ENCODE measurements around the gene LEMD2.

The LEMD2 gene

DNA sequence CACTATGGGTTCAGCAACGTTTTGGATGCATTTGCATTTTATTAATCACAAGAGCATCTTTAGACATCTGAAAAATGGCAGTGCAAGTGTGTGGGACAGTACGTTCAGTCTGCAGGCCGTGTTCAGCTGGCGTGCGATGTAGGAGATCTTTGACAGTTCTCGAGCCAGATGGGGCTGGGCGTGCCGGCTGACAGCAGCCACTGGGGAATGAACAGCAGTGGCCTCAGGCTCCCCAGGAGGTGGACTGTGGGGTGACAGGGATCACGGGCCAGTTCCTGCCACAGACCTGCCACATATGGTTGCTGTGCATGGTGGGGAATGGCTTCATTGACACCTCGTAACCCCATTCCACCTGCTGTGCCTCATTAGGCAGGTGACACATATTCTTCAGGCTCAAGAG lies 31.3 kb upstream of the LEMD2 start:
- no peak for DNase-seq (ENCODE audit: low read depth in 2 of 2, low spot score in 1 of 2)

DNA sequence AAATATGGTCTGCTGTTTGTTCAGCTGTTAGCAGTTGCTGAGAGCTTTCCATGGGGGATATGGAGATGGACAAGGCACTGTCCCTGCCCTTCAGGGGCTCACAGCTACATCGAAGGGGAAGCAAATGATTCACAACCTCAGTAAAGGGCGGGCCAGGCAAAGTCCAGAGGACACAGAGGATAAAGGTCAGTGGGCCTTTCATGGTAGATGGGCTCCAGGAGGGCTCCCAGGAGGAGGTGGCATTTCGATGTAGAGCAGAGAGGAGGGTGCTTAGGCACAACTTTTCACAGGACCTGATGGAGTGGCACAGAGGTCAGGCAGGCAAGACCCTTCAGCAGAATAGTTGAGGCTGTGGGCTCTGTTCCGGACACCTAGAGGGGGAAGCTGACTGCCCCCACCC lies 30.1 kb upstream of the LEMD2 start:
- DNase-seq (ENCODE audit: low read depth in 2 of 2, low spot score in 1 of 2): no peak

DNA sequence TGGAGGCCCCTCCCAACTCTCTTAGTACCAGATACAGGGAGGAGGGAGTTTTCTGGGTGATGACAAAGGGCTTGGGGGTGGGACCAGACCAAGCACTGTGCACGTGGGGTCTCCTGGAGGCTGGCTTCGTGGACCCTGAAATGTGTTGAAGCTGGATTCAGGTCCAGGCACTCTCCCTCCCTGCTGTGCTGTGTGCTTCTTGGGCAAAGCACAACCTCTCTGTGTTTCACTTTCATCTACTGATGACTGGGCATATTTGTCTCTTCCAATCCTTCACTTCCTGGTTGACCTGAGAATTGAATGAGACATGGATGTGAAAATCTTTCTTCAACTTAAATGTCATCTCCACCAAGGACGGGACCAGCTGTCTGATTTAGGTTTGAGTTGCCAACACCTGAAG lies 29.4 kb upstream of the LEMD2 start:
- no peak for DNase-seq (ENCODE audit: low read depth in 2 of 2, low spot score in 1 of 2)

DNA sequence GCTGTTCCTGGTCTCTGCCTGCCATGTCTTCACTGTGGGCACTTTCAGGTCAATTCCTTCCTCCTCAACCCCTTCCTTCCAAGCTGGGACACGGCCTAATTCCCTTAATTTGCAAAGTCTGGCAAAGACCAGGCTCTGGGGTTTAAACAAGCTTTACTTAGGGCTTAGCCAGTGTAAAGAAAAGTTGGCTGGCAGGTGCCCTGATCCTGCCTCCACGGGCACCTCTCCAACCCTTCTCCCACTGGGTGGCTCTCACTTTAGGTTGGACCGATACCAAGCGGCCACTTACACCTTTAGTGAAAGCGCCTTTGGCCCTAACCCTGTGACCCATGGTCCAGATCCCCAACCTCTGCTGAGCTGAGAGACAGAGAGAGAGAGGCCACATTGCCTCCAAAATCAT lies 28.6 kb upstream of the LEMD2 start:
- no peak for DNase-seq (ENCODE audit: low read depth in 2 of 2, low spot score in 1 of 2)

DNA sequence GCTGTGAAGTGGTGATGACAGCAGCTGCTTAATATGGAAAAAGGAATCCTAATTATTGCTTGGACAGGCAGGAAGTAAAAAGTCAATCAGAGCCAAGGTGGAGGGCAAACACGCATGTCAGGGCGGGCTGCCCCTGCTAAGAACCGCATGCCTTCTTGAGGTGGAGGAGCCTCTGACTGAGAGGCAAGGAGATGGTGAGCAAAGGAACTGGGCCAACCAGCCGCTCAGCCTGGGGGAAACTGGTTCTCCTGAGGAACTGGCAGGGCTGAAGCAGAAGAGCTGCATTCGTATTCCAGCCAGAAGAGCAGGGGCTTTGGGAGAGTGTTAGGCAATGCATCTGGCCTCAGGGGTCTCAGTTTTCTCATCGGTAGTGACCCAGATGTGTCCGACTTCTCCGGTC lies 28.0 kb upstream of the LEMD2 start:
- DNase-seq (ENCODE audit: low read depth in 2 of 2, low spot score in 1 of 2): no peak

DNA sequence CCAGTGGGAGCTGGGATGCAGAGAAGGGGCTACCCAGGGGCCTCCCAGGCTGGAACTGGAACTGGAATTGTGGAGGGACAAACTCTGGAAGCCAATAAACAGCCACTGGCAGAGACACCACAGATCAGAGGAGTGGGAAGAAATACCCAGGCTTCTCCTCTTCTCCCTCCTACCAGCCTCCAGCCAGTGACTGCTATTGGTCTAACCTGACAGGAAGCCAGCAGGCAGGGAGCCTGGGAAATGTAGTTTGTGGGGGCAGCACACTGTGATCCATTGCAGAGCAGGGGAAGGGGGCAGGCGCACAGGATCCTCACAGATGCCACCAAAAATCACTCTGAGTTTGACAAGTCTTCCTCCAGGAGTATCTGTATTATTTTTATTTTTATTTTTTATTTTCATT lies 26.9 kb upstream of the LEMD2 start:
- DNase-seq (ENCODE audit: low read depth in 2 of 2, low spot score in 1 of 2): no peak

DNA sequence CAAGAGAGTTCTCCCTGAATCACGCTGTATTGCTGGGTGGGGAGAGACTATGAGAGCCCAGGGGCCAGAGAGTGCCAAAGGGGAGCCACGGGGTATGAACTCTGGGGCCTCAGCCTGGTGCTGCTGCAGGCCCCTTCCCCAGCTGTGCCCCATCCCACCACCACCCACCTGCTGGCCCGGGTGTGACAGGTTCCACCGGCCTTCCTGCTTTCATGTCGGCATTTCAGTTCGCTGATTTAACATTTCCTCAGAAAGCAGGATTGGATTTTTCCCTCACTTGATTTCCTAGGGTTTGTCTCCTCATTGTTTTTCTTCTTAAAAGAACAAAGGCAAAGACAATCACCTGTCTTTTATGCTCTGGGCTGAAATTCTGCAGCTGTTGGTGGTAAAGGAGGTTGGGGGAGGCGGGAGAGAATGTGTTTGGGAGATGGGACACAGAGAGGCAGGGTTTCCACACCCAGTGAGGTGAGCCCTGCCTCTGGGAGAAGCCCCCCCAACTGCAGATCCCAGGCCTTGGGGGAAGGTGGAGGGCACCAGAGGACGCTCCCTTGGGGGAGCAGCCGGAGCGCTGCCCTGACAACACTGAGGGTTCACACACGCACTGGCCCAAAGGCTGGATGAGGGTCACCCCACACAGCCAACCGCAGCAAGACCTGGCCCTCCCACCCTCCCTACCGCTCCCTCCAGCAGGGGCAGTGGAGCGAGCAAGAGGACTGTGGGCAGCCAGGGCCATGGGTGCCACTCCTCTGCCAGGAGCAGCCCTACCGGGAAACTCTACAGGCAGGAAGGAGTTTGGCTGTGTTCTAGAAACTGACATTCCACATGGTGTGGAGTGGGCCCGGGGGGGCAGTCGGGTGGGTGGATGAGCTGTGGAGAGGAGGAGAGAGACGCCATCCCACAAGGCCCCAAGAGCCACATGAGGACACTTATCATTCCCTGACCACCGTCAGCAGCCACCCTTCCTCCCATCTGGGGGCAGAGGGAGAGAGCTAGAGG lies 25.4 kb upstream of the LEMD2 start:
- DNase-seq (ENCODE audit: low read depth in 2 of 2, low spot score in 1 of 2): no peak

DNA sequence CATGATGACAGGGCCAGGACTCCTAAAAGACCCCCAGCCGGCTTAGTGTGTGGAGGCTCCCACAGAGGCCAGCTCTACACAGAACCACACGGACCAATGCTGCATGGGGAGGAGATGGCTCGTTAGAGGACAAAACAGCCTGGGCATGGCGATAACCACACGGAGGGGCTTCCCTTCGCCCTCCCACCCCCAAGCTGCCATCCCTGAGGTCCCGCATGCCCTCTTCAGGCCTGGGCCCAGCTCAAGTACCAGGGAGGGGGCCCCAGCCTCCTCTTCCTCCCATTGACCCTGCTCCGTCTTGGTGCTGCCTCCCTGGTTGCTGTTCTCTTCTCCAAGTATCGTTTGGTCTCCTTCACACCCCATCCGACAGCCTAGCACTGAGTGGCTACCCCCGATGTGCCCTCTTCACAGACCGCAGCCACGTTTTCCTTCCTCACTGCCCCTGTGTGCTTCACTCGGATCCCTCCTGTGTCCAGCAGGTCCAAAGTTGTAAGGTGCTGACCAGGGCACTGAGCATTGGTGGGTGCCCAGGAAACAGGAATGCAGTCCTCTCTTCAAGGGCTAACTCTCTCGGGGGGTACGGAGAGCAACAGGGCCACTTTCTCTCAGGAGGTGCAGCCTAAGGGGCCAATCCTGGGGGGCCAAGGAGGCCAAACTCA lies 24.4 kb upstream of the LEMD2 start:
- no peak for DNase-seq (ENCODE audit: low read depth in 2 of 2, low spot score in 1 of 2)

DNA sequence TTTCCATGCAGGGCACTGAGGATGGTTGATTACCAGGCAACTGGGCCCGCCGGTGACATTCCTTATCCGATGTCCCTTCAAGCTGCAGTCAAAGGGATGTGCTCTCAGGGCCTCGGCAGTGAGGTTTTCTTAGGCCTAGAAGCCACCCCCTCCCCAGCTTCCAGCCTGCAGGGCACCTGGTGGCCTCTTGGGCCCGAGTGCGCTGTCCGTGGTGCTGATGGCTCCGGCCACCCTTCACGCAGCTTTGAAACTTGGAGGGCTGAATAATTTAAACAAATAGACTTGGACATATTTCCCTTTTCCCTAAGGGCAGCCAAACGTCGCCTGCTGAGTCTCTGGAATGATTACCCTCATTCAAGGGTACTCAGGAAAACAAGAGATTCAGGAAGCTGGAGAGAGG lies 23.7 kb upstream of the LEMD2 start:
- DNase-seq (ENCODE audit: low read depth in 2 of 2, low spot score in 1 of 2): no peak

DNA sequence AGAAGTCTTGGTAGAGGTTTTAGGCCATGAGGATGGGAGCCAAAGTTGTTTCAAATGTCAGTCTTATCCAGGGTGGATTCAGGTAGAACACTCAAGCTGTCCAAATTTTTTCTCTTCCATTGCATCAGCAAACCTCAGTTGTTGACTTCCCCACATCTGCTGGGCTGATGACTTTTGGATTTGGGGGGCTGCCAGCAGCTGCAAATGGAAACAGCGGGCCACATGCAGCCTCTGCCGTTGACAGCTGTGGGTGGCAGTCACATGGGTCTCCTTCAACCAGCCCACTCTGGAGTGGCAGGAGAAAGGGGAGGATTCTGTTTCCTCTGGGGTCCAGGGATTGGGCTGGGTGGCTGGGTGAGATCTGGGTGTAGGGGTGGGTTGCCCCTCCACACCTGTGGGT lies 20.7 kb upstream of the LEMD2 start:
- DNase-seq (ENCODE audit: low read depth in 2 of 2, low spot score in 1 of 2): no peak

DNA sequence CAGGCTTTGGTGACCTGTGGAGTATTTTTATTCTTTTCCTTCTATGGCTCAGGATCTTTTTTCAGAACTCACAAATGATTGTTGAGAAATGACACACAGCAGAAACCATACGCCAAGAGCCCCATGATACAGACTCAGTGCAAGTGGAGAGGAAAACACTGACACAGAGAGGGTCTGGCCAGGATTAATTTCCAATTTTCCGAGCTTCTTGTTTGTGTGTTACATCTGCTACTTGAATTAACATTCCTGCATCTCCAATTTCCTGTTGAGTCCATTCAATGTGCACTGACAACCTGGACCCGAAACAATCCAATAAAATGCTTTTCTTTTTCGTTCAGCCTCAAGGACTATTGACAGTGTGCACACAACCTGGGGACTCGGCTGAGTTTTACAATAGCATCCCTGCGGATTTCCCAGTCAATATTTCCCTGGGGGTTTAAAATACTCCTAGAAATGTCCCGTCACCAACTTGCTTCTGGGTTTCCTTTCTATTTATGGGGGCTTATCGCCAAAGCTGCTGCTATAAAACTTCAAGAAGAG lies 19.8 kb upstream of the LEMD2 start:
- no peak for DNase-seq (ENCODE audit: low read depth in 2 of 2, low spot score in 1 of 2)

DNA sequence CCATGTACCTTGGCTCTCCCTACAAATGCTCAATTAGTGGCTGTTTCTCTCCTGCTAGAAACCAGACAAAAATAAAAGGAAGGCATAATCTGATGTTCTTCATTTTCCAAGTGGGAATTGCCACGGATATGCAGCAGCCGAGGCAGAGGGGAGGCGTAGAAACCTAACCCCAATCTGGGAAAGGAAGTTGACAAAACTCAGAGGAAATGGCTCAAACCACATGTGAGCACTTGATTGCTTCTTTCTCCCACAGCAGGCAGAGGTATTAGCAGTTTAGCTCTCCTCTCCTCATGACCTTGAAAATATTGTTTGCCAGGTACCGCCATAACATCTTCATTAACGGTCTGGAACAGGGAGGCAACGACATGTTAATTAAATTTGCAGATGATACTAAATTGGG lies 18.7 kb upstream of the LEMD2 start:
- no peak for DNase-seq (ENCODE audit: low read depth in 2 of 2, low spot score in 1 of 2)

DNA sequence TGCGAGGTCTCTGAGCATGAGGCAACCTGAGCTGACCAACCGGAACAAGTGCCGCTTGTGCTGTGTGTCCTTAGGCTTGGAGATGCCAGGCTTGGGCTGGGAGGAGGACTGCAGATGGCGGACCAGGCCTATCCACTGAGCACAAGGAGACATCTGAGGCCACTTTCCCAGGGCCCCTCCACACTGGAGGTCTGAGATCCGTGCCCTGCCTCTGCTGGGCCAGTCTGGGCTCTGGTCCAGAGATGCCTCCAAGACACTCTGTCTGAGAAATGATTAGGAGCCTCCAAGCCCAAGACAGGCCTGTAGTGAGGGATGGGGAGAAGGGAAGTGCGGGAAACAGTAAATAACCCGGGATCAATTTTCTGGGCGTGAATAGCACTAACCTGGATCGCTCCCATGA lies 17.9 kb upstream of the LEMD2 start:
- no peak for DNase-seq (ENCODE audit: low read depth in 2 of 2, low spot score in 1 of 2)

DNA sequence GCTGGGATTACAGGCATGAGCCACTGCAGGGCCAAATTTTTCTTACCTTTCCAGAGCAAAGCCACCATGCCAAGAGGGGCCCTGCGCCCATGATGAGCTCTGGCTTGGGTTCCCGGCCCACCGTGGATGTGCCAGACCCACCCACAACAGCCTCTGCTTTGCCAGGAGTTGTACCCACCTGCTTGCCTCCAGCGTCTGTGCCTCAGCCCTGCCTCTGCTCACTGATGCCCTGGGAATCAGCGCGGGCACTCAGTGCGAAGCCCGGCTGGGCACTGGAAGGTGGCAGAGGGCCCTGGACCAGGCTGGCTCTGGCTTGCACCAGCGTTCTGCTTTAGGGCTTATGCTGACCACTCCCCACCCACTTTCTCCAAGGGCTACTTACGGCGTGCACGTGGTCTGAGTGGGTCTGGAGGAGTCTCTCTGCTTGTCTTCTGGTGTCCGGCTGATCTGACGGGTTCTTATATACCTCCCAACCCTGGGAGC lies 14.7 kb upstream of the LEMD2 start, which contains the start of gene MLN:
MLN (minus strand) TSS at position 433 of the 483 bp plus-strand sequence. CDS start 2,840 bp downstream, outside the sequence.
- no peak for DNase-seq (ENCODE audit: low read depth in 2 of 2, low spot score in 1 of 2)

DNA sequence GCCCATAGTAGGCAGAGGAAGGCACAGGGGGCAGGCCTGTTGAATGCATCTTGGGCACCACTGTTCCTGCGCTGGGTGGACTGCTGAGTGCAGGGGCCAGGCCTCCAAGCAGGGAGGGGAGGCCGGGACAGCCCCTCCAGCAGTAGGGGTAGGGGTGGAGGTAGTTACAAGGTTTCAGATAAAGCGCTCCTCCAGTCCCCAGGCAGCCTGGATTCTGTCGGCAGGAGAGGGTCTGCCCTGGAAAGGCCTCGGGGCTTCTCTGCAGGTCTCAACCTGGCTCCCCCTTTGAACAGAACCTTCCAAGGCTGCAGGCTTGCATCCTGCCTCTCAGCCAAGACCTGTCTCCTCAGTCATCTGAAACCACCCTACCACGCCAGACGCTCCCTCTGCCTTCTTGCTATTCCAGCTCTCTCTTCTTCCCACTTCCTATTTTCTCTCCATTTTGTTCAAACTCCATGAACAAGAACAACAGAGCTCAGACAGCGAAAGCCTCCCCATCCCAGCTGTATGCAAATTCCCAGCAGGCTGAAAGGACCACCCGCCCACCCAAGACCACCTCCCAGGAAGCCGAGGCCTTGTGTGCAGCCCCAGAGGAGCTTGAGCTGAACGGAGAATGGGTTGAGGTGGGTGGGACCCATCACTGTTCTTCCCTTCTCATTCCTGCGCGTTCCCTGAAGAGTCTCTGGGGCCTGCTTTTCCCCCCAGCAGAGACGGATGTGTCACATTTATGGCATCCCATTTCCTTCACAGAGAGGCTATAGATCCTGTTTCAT lies 13.4 kb upstream of the LEMD2 start:
- DNase-seq (ENCODE audit: low read depth in 2 of 2, low spot score in 1 of 2): no peak

DNA sequence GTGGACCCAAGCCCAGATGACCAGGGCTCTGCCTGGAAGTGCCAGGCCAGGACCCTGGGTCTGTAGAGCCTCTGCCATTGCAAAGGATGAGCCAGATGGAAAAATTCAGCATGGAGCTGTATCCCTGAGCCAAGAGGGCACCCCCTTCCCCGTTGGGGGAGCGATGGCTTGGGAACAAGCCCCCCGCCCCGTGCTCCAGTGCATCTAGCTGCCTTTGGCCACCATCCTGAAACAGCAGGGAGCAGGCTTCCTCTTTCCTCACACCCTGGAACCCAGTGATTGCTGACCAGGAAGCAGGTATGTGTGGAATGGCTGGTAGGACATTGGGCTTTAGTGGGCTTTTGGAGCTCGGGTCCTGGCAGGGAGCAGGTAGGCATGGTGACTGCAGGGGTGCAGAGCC lies 12.7 kb upstream of the LEMD2 start:
- DNase-seq (ENCODE audit: low read depth in 2 of 2, low spot score in 1 of 2): no peak

DNA sequence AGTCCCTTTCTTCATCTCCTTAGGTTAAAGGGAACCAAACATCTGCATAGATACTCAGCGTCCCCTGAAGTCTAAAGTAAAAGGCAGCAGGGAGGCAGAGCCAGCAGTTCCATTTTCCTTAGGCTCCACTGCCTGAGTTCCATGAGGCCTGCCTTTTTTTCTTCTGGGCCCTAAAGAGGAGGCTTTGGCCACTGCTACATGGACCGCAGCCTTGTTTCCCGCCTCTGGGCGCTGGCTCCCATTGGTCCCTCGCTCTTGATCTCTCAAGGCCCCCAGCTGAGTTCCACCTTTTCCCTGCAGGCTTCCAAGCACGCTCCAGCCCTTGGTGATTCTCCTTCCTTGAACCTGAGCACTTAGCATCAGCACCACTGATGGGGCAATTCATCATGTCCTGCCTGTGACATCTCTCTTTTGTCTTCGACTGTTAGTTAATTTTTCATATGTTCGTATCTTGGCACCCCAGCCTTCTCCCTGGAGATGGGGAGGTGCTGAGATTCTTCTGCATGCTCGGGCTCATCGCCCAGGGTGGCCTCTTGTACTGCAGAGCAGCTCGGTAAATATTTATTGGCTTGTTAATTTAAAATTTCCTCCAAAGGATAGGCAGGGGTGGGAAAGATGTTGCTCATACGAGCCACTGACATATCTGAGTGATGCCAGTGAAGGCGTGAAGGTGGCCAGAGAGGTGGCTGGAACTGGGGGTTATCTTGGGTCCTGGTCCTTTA lies 11.5 kb upstream of the LEMD2 start:
- no peak for DNase-seq (ENCODE audit: low read depth in 2 of 2, low spot score in 1 of 2)

DNA sequence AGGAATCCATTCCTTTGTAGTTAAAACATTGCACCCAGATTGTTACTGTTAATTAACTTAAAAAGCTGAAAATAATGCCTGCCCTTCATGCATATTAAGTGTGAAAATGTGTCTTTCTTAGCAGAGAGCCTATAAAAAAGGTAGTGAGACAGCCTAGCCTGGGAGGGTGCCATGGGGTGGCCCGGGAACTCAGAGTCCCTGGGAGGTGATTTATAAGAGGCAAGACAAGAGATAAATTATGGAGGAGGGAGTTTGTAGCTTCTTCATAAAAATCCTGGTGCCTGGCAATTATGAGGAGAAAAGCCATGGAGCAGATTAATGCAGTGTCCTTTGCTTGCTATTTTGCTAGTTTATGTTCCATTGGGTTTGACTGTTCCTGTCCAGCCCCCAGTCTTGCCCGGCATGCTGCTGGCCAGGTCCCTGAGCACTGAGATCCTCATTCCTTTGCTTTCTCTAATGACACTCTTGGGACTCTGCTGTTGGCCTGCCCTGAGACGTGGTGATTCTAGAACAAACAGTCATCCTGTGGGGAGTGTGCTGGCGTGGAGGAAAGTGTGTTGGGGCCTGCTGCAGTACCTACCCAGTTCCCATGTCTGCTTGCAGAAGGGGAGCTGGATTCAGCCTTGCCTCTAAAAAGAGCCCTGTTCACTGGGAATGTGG lies 10.7 kb upstream of the LEMD2 start:
- DNase-seq (ENCODE audit: low read depth in 2 of 2, low spot score in 1 of 2): no peak

DNA sequence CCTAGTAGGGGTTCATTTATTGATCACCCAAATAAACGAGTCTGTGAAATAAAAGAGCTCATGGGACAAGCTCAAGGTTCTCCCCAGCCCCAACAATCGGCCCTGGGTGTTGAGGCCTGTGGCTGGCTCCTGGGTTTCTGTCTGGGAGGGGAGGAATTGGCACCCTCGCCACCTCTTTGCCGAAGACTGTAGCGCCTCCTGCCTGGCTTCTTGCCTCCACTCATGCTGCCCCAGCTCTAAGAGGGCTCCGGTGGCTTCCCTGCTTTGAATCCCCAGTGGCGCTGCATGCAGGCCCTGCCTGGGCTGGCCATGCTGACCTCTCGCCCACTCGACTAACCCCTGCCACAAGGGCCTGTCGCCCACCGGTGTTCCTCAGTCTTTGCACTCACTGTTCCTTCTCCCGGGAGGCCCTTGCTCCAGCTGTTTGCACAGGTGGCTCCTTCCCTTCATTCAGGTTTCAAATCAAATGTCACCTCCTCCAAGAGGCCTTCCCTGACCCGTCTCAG lies 9.5 kb upstream of the LEMD2 start:
- DNase-seq (ENCODE audit: low read depth in 2 of 2, low spot score in 1 of 2): no peak

All from stimulated activated CD8-positive, alpha-beta memory T cell treated with anti-CD3 and anti-CD28 coated beads, Interleukin-4, amount 100 ng/mL, for 4 hours (primary cell).